ENCODE measurements around the gene MERTK. TPM values are rescaled to one million over a fixed set of nuclear protein-coding genes. Genes with fewer than 3 reads are reported as not detected.
"Not testable (repeated sequence)": the region's sequence is repeated elsewhere in the genome, so short reads cannot be mapped to it uniquely, and the experiment has no call there.

The MERTK gene
- total RNA-seq (ENCODE audit: low replicate concordance): 0.65 and 2.4 TPM in 2 replicates

- TF ChIP-seq, protein P1, sequence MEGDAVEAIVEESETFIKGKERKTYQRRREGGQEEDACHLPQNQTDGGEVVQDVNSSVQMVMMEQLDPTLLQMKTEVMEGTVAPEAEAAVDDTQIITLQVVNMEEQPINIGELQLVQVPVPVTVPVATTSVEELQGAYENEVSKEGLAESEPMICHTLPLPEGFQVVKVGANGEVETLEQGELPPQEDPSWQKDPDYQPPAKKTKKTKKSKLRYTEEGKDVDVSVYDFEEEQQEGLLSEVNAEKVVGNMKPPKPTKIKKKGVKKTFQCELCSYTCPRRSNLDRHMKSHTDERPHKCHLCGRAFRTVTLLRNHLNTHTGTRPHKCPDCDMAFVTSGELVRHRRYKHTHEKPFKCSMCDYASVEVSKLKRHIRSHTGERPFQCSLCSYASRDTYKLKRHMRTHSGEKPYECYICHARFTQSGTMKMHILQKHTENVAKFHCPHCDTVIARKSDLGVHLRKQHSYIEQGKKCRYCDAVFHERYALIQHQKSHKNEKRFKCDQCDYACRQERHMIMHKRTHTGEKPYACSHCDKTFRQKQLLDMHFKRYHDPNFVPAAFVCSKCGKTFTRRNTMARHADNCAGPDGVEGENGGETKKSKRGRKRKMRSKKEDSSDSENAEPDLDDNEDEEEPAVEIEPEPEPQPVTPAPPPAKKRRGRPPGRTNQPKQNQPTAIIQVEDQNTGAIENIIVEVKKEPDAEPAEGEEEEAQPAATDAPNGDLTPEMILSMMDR (IDR thresholded peaks at IDR 0.05; ENCODE audit: insufficient read depth, low read length): peak; percentile 44
- DNase-seq (ENCODE audit: low read depth): peak; percentile 30
- H3K4me3 ChIP-seq (ENCODE audit: low read depth, low read length): peak within 1 kb of the TSS; percentile 69
Measured at GRCh38 chr2:111897924-111898702, at the start of gene MERTK. Gene MERTK, plus strand, starts transcription at chr2:111898607. Its CDS starts 129 bp downstream, at chr2:111898736.

GRCh38 chr2:111850646-111851045 is 47.8 kb upstream of the MERTK start:
- TF ChIP-seq, protein P1 (IDR thresholded peaks at IDR 0.05; ENCODE audit: insufficient read depth, low read length): peak; percentile 44
- not testable (repeated sequence) for H3K4me3 ChIP-seq (ENCODE audit: low read depth, low read length)
- peak; percentile 45 for DNase-seq (ENCODE audit: low read depth)

- not testable (repeated sequence) for H3K4me3 ChIP-seq (ENCODE audit: low read depth, low read length)
Measured at GRCh38 chr2:111852544-111852943, 45.9 kb upstream of the MERTK start.

GRCh38 chr2:111860005-111860404 is 38.4 kb upstream of the MERTK start:
- H3K4me3 ChIP-seq (ENCODE audit: low read depth, low read length); DNase-seq (ENCODE audit: low read depth): not testable (repeated sequence)

More at GRCh38 chr2:111852544-111852943, 45.9 kb upstream of the MERTK start:
- DNase-seq (ENCODE audit: low read depth): not testable (repeated sequence)

DNA sequence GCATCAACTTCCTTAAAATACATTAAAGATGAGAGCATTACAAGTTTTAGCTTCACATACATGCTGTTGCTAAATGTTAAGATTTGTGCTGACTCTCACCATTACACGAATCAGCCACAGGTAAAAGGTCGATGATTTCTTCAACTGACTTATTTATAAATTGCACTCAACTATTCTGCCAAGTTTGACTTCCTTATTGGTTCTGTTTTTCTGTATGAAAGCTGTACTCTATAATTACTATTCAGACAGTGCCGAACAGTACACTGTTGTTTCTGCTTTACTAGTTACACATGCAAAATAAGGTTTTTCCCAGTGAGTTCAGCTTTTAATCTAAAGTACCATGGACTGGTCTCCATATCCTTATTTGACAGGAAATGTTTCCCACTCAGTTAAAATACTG is 33.3 kb upstream of the MERTK start:
- not testable (repeated sequence) for DNase-seq (ENCODE audit: low read depth); H3K4me3 ChIP-seq (ENCODE audit: low read depth, low read length)

GRCh38 chr2:111872806-111873205 is 25.6 kb upstream of the MERTK start:
- not testable (repeated sequence) for DNase-seq (ENCODE audit: low read depth)

GRCh38 chr2:111883661-111884591 is 14.5 kb upstream of the MERTK start, which contains the start of gene ANAPC1:
Gene ANAPC1, minus strand, starts transcription at chr2:111884193. Its CDS starts 3,368 bp downstream, at chr2:111880825.
- H3K4me3 ChIP-seq (ENCODE audit: low read depth, low read length): peak within 1 kb of the TSS; percentile 98

More at GRCh38 chr2:111872806-111873205, 25.6 kb upstream of the MERTK start:
- not testable (repeated sequence) for H3K4me3 ChIP-seq (ENCODE audit: low read depth, low read length)

DNA sequence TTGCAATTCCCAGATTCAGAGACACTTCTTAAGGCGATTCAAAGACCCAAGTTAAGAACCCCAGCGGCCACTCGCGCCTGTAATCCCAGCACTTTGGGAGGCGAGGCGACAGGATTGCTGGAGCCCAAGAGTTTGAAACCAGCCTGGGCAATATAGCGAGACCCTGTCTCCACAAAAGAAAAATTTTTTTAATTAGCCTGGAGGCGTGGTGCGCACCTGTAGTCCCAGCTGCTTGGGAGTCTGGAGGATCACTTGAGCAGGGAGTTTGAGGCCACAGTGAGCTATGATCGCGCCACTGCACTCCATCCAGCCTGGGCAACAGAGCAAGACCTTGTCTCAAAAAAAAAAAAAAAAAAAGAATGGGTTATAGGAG is 13.8 kb upstream of the MERTK start:
- H3K4me3 ChIP-seq (ENCODE audit: low read depth, low read length): peak overlapping the region; percentile 98
- TF ChIP-seq, protein P1 (IDR thresholded peaks at IDR 0.05; ENCODE audit: insufficient read depth, low read length): no peak
- DNase-seq (ENCODE audit: low read depth): no peak

More at GRCh38 chr2:111883661-111884591, 14.5 kb upstream of the MERTK start, which contains the start of gene ANAPC1:
- DNase-seq (ENCODE audit: low read depth): peak; percentile 64
- TF ChIP-seq, protein P1 (IDR thresholded peaks at IDR 0.05; ENCODE audit: insufficient read depth, low read length): no peak

Measured in fibroblast of the aortic adventitia (primary cell).